GM12864 (cell line): ENCODE measurements around the gene ARHGAP5.

ENCODE experiments used
- DNase-seq: peaks from one replicate; pipeline ENCODE4 v3.0.0-alpha.2; 2011; ENCODE audit warnings: low read depth
- H3K4me3 ChIP-seq: 2 replicates; pipeline ENCODE4 v1.5.1; 2011; ENCODE audit warnings: mild to moderate bottlenecking, low read depth, low read length, control low read depth
- TF ChIP-seq, protein P1 (sequence below): IDR thresholded peaks from 2 replicates; pipeline ENCODE4 v1.5.1; 2011; ENCODE audit warnings: low read depth, mild to moderate bottlenecking, moderate library complexity, low read length, control low read depth, inconsistent platforms; ENCODE audit errors: missing control alignments

Gene ARHGAP5

DNA sequence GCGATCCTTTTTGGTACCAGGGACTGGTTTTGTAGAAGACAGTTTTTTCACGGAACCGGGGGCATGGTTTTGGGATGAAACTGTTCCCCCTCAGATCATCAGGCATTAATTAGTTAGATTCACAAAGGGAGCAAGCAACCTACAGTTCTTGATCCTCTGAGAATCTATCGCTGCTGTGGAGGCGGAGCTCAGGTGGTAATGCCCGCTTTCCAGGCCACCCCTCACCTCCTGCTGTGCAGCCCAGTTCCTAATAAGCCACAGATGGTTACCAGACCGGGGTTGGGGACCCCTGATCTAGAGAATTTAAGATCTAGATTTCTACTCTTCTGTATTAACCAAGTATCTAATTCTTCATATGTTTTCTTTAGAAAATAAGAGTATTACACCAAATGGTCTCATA lies 4.8 kb downstream of the ARHGAP5 start:
- DNase-seq = no peak
- TF ChIP-seq, protein P1, sequence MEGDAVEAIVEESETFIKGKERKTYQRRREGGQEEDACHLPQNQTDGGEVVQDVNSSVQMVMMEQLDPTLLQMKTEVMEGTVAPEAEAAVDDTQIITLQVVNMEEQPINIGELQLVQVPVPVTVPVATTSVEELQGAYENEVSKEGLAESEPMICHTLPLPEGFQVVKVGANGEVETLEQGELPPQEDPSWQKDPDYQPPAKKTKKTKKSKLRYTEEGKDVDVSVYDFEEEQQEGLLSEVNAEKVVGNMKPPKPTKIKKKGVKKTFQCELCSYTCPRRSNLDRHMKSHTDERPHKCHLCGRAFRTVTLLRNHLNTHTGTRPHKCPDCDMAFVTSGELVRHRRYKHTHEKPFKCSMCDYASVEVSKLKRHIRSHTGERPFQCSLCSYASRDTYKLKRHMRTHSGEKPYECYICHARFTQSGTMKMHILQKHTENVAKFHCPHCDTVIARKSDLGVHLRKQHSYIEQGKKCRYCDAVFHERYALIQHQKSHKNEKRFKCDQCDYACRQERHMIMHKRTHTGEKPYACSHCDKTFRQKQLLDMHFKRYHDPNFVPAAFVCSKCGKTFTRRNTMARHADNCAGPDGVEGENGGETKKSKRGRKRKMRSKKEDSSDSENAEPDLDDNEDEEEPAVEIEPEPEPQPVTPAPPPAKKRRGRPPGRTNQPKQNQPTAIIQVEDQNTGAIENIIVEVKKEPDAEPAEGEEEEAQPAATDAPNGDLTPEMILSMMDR = no peak
- H3K4me3 ChIP-seq = no peak overlapping the region

DNA sequence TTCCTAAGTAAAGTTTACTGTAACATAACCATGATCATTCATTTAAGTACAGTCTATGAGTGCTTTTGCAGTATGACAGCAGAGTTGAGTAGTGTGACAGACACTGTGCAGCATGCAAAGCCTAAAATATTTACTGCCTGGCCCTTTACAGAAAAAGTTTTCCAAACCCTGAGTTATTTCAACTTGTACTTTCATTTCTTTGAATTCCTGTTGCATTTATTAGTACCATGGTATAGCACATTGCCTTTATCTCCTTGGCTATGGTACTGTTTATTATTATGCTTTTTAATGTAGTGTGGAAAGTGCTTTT lies 6.2 kb downstream of the ARHGAP5 start:
- TF ChIP-seq, protein P1 = no peak
- no peak for DNase-seq
- H3K4me3 ChIP-seq = no peak overlapping the region

DNA sequence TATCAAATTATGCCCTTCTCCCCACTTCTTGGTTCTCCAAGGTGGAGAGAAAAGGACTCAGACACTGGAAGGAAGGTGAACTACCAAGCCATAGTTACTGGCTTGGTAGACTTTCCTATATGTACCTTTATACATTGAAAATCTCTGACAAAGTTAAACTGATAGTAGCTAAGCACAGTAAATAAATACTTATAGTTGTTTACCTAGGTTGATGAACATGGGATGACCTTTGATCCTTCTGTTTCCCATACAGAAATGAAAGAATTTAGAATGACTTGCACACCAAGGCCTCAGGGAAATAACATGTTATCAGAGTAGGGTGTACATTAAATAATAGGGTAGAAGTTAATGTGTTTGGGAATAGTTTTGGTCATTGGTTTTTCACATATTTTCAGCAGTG lies 6.7 kb downstream of the ARHGAP5 start:
- TF ChIP-seq, protein P1 = no peak
- DNase-seq = no peak
- H3K4me3 ChIP-seq = no peak overlapping the region

DNA sequence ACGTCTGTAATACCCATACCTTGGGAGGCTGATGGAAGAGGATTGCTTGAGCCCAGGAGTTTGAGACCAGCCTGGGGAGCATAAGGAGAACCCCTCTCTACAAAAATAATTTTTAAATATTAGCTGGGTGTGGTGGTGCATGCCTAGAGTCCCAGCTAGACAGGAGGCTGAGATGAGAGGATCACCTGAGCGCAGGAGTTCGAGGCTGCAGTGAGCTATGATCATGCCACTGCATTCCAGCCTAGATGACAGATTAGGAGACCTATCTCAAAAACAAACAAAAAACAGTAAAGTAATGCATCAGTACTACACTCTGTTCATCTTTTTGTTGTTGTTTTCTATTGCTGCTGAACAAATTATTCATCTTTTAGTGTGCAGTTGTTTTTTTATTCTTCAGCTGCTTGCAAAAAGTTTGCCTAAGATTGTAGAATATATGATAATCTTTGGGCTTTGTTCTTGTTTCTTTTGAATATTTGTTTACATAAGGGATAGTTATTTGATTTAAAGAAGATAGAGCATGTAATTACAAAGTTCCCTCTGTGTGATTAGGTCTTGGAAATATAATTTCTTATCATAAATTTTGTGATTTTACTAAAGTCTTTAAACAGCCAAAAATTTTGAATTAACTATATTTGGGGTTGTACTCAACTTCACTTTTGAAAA lies 8.2 kb downstream of the ARHGAP5 start:
- TF ChIP-seq, protein P1 = no peak
- no peak for DNase-seq
- H3K4me3 ChIP-seq = no peak overlapping the region

DNA sequence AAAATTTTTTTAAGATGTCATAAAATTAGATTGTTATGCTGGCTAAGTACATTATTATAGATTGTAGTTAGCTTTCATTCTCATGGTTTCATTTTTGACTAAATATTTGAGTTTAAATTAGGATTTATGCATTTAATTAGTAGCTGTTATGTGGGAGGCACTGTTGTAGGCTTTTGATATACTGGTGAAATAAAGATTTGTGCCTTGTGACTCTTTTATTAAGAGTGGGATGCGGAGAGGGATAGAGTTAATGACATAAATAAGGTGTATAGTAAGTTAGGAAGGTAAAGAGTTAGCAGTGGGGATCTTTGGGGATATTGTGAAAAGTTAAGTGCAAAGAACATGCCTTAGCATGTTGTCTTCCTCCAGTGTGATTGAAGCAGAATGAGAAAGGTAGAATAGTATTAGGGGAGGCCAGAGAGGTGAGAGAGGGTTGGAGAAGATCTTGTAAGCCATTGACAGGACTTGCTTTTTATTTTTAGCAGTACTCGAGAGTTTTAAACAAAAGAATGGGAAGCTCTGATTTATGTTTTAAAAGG lies 8.8 kb downstream of the ARHGAP5 start:
- H3K4me3 ChIP-seq = no peak overlapping the region
- TF ChIP-seq, protein P1 = no peak
- no peak for DNase-seq

DNA sequence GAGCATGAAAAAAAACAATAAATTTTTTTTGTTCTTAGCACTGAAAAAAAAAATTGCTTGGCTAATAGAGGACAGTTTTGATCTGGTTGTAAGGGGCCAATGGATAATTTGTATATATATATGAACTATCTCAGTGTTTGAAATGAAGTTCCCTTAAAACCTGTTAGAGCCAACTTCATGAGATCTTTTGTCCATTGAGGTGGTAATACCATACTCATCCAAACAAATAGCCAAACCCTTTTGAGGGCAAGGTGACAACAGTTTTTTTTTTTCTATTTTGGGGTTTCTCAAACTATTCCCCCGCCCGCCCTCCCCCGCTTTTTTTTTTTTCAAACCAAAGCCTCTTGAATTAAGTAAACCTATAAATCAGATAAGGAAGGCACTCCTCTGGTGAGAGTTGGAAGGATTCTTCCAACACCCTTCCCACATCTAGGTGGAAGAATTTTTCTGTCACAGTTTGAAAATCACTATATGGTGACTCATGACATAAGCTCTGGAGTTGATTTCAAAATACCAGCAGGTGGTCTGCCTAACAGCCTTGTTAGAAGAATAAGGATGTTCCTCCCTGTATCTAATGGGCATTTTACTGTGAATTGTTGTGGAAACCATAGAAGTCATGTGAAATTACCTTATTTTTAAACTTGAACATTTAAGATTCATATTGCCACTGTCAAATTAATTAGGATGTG lies 10.2 kb downstream of the ARHGAP5 start:
- DNase-seq = no peak
- H3K4me3 ChIP-seq = no peak overlapping the region
- TF ChIP-seq, protein P1 = no peak

DNA sequence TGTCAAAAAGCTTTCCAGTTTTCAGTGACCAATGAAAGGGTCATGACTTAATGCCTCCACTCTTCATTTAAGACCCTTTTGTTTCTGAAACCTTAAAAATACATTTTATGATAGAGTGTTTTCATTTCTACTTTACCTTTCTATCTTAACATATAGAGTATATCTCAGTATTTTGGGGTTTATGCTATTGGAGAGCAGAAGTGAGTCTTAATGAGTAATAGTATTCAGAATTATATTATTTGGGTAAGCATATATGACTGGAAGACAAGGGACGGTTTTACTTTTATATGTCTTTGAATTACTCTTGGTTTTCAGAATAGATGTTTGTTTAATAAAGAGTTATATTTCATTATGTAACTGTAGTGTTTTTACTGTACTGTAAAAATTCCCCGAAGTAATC lies 10.8 kb downstream of the ARHGAP5 start:
- TF ChIP-seq, protein P1 = no peak
- H3K4me3 ChIP-seq = no peak overlapping the region
- no peak for DNase-seq
